SK-N-MC (cell line): ENCODE measurements around the gene LIME1.

Source experiments
- EZH2 ChIP-seq: fragments of 200-600 bp; sonication (generic); IDR thresholded peaks from one replicate; pipeline ENCODE4 v1.6.1; 2017; ENCODE audit warnings: antibody characterized with exemption
- FOXP2 ChIP-seq: optimal IDR thresholded peaks from 2 replicates; pipeline ENCODE3; 2011; ENCODE audit warnings: mild to moderate bottlenecking, moderate library complexity; ENCODE audit not compliant: insufficient read depth; ENCODE audit errors: extremely low read length, control extremely low read depth
- POLR2AphosphoS5 ChIP-seq: IDR thresholded peaks from 2 replicates; pipeline ENCODE4 v1.6.1; 2012; ENCODE audit warnings: mild to moderate bottlenecking, low read depth, low read length, borderline replicate concordance

DNA sequence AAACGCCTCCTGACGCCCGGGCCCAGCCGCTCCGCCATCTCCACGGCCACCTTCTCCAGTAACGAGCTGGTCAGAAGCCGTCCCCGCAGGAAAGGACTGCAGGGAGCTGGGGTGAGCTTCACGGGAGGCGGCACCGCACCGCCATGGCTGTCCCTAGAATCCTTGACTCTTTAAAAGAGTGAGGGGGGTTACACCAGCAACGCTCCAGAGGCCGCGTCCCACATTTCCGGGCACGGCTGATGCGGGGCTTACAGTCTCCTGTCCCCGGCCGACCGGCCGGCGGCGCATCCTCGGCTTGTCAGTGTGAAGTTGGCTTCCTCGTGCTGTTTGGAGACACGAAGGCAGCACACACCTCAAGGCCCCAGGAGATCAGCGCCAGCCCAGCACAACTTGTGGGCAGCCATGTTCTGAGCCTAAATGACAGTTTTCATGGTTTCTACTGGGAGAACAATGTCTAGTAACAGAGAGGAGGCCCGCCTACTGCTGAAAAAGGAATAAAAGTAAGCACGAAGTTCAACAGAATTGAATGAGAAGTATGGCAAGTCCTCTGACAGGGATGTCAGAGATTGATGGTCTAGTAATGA lies 33.5 kb downstream of the LIME1 start:
- TF ChIP-seq EZH2 (no peak), POLR2AphosphoS5 (no peak), FOXP2 (no peak)
